Forelimb muscle (tissue), 1 donor: Measurements from ENCODE around the gene ABCA7. TPM values are rescaled to one million over a fixed set of nuclear protein-coding genes. Genes with fewer than 3 reads are reported as not detected.

Experiments used
- DNase-seq: peaks from one replicate; pipeline ENCODE4 v3.0.0-alpha.2; 2013; ENCODE audit warnings: low read depth
- polyA plus RNA-seq: library from polyadenylated mRNA; unstranded; fragments of 120-200 nt; gene quantifications from one replicate; pipeline ENCODE4 v1.2.1, GENCODE V29; 2013; ENCODE audit not compliant: insufficient read length

The ABCA7 gene, protein sequence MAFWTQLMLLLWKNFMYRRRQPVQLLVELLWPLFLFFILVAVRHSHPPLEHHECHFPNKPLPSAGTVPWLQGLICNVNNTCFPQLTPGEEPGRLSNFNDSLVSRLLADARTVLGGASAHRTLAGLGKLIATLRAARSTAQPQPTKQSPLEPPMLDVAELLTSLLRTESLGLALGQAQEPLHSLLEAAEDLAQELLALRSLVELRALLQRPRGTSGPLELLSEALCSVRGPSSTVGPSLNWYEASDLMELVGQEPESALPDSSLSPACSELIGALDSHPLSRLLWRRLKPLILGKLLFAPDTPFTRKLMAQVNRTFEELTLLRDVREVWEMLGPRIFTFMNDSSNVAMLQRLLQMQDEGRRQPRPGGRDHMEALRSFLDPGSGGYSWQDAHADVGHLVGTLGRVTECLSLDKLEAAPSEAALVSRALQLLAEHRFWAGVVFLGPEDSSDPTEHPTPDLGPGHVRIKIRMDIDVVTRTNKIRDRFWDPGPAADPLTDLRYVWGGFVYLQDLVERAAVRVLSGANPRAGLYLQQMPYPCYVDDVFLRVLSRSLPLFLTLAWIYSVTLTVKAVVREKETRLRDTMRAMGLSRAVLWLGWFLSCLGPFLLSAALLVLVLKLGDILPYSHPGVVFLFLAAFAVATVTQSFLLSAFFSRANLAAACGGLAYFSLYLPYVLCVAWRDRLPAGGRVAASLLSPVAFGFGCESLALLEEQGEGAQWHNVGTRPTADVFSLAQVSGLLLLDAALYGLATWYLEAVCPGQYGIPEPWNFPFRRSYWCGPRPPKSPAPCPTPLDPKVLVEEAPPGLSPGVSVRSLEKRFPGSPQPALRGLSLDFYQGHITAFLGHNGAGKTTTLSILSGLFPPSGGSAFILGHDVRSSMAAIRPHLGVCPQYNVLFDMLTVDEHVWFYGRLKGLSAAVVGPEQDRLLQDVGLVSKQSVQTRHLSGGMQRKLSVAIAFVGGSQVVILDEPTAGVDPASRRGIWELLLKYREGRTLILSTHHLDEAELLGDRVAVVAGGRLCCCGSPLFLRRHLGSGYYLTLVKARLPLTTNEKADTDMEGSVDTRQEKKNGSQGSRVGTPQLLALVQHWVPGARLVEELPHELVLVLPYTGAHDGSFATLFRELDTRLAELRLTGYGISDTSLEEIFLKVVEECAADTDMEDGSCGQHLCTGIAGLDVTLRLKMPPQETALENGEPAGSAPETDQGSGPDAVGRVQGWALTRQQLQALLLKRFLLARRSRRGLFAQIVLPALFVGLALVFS (N-terminal part only)
- 20.6 TPM for polyA plus RNA-seq

DNA sequence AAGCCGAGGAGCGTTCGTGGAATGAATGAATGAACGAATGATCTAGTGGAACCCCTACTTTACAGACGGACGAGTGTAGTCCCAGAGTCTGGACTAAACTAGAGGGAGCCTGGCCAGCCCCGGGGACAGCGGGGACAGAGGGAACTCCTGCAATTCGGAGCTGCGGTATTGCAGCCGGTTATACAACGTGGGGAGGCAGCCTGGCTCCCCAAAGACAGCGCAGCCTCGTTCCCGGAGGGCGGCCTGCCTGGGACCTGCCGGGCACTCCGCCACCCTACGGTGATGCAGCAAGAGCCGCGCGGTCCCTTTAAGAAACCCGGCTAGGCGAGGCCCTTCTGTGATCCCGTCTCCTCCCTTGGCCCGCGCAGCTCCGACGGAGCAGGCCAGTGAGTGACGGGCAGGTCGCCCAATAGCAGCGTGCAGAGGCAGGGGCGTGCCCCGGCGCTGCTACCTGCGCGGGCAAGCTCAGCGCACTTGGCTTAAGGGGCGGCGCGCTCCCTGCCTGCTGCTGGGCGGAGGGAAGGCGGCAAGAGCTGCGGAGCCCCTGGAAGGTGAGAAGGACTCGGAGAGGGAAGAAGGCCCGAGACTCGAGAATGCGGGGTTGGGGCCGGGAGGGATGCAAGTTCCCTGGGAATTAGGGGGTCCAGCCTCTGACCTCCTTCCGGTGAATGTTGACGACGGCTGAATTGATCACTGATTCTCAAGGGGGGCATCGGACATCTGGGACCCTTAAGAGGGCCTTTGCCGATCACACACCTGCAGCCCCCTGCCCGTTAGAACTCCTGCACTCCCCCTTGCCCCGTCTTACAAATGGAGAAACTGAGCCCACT, at the start of gene ABCA7:
ABCA7 (plus strand) TSS at position 462 of the 830 bp plus-strand sequence. CDS start 1,255 bp downstream, outside the sequence.
- peak; percentile 82 for DNase-seq

GRCh38 chr19:990119-990571, 49.8 kb upstream of the ABCA7 start:
- no peak for DNase-seq

- DNase-seq: no peak
Observed at GRCh38 chr19:990746-991145, 49.2 kb upstream of the ABCA7 start.

GRCh38 chr19:991174-991931, 48.6 kb upstream of the ABCA7 start:
- DNase-seq: no peak

- DNase-seq: no peak
Observed at GRCh38 chr19:991932-992669, 47.8 kb upstream of the ABCA7 start.

- no peak for DNase-seq
Observed at GRCh38 chr19:992670-993055, 47.2 kb upstream of the ABCA7 start.

GRCh38 chr19:993361-993830, 46.5 kb upstream of the ABCA7 start:
- no peak for DNase-seq

- DNase-seq: no peak
Observed at GRCh38 chr19:993831-994393, 46.0 kb upstream of the ABCA7 start.

DNA sequence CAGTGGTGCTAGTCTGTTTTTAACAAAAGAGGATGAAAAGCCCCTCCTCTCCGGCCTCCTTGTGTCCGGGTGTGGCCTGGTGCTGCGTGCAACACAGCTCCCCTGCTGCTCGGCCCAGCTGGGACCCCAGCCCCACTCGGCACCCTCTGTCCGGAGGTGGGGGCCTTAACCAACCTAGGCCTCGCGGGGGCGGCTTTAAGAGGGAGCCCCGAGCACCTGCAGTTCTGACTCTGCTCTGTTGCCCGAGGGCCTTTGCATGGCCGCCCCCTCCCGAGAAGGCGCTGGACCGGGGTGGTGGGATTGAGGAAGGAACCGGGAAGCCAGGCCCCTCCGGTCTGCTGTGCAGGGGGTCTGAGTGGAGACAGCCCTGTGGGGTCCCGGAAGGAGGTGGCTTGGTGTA, 45.4 kb upstream of the ABCA7 start:
- DNase-seq: no peak

- DNase-seq: no peak
Observed at GRCh38 chr19:995051-995827, 44.7 kb upstream of the ABCA7 start.

DNA sequence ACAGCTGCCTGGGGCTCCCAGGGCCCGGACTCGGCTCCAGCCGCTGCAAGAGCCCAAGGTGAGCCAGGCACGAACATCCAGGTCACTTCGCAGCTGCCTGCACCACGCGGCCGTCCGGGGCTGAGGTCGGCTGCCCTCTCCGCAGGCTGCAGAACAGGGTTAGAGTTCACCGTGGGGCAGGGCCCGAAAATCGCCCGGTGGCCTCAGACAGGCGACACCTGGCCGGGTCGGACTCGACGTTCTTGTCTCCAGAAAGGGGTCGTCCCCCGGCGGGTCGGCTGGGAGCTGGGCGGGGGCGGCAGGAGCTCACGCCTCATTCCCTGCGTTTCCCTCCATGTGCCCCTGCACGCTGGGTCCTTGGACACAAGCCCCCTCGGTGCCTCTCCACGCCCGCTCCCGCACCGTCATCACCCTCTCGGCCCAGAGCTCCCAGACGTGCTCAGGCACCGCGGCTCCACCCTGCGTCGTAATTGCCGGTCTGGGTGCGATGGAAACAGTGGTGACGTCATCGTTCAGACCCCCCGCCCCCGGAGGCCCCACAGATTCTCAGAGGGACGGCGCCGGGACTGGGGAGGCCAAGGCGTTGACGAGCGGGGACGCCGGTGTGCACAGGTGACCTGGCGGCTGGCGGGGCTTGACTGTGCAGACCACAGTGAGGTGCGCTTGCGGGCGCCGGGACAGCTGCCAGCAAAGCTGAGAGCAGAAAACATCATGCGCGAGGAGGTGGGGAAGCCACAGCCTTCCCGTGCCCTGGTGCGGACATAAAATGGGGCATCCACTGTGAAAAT, 43.7 kb upstream of the ABCA7 start:
- no peak for DNase-seq

- no peak for DNase-seq
Observed at GRCh38 chr19:998064-998463, 41.8 kb upstream of the ABCA7 start.

GRCh38 chr19:999379-999719, 40.6 kb upstream of the ABCA7 start:
- no peak for DNase-seq

- no peak for DNase-seq
Observed at GRCh38 chr19:1000095-1000494, 39.8 kb upstream of the ABCA7 start, which contains the start of gene GRIN3B. GRIN3B (plus strand) TSS chr19:1000419; CDS start chr19:1000438, 19 bp downstream.

DNA sequence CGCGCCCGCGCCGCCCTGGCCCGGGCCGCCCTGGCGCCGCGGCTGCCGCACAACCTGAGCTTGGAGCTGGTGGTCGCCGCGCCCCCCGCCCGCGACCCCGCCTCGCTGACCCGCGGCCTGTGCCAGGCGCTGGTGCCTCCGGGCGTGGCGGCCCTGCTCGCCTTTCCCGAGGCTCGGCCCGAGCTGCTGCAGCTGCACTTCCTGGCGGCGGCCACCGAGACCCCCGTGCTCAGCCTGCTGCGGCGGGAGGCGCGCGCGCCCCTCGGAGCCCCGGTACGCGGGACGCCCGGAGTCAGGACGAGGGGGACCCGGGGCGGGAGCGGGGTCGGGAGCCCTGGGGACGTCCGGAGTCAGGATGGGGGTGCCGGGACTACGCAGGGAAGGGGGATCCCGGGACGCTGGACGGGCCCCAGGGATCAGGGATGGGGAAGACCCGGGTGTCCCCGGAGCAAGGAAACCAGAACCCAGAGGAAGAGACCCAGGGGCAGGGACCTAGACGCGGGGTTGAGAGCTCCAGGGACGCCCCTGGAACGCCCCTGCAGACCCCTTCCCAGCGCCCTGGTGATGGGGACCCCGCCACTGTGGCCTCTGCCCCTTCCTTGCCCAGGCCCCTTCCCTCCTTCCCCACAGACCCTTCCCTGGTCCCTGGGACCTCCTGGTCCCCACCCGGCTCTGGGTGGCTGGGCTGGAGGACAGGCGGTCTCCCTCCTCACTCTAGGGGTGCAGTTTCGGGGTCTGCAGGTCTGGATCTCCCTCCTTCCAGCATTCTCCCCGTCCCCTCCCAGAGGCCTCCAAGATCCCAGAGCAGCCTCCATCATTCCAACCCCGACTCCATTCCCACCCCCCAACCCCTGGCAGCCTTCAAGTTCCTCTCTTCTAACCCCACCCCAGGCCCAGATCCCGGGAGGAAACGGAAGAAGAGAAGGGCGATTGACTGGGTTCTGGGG, 39.0 kb upstream of the ABCA7 start:
- DNase-seq: no peak

- no peak for DNase-seq
Observed at GRCh38 chr19:1001538-1002166, 38.3 kb upstream of the ABCA7 start.
